HG02610 (cell line): ENCODE data around the gene FAM53B.
A peak's percentile ranks its signal among the peaks of the same experiment; 100 is the strongest.

Experiments used
- ATAC-seq: cut with Tn5 transposase; IDR thresholded peaks from one replicate; pipeline ENCODE4 v1.9.1; 2021; ENCODE audit warnings: mild to moderate bottlenecking, moderate library complexity; ENCODE audit not compliant: unreplicated experiment

Gene FAM53B

GRCh38 chr10:124728830-124729661, 15.1 kb downstream of the FAM53B start:
- ATAC-seq: no peak

GRCh38 chr10:124728071-124728829, 15.9 kb downstream of the FAM53B start:
- ATAC-seq: no peak

GRCh38 chr10:124727361-124727960, 16.7 kb downstream of the FAM53B start:
- ATAC-seq: no peak

- ATAC-seq: no peak
Measured at GRCh38 chr10:124725791-124726190, 18.4 kb downstream of the FAM53B start.

GRCh38 chr10:124725171-124725631, 19.0 kb downstream of the FAM53B start:
- no peak for ATAC-seq

- ATAC-seq: no peak
Measured at GRCh38 chr10:124724279-124725027, 19.7 kb downstream of the FAM53B start.

- no peak for ATAC-seq
Measured at GRCh38 chr10:124723826-124724225, 20.4 kb downstream of the FAM53B start.

GRCh38 chr10:124722798-124723783, 21.1 kb downstream of the FAM53B start:
- peak; percentile 72 for ATAC-seq

GRCh38 chr10:124721330-124722045, 22.7 kb downstream of the FAM53B start:
- no peak for ATAC-seq

GRCh38 chr10:124719213-124719851, 24.8 kb downstream of the FAM53B start:
- ATAC-seq: peak; percentile 35

GRCh38 chr10:124717911-124718741, 26.1 kb downstream of the FAM53B start:
- ATAC-seq: peak; percentile 62

GRCh38 chr10:124717041-124717757, 27.0 kb downstream of the FAM53B start:
- no peak for ATAC-seq

- no peak for ATAC-seq
Measured at GRCh38 chr10:124716369-124716768, 27.8 kb downstream of the FAM53B start.

- ATAC-seq: no peak
Measured at GRCh38 chr10:124715439-124715838, 28.7 kb downstream of the FAM53B start.

GRCh38 chr10:124713679-124714255, 30.4 kb downstream of the FAM53B start:
- ATAC-seq: no peak

GRCh38 chr10:124712704-124713407, 31.3 kb downstream of the FAM53B start:
- no peak for ATAC-seq
